HEK293 (cell line): ENCODE measurements around the gene BACH2.

Experiments used
- CTCF ChIA-PET: fragments of 350-600 bp; formaldehyde crosslinking; extraction: SDS; loops from one replicate; lab custom pipeline; 2021; ENCODE audit warnings: antibody characterized with exemption; lab: Yijun Ruan, JAX
- POLR2A ChIA-PET: fragments of 300-600 bp; formaldehyde crosslinking; extraction: SDS; loops from one replicate; lab custom pipeline; 2020; ENCODE audit warnings: antibody characterized with exemption, inconsistent platforms; lab: Yijun Ruan, JAX
- H3K27ac ChIP-seq: fragments of 200-500 bp; sonication (Bioruptor generic); 2 replicates; pipeline ENCODE4 v1.5.1; 2014; ENCODE audit warnings: low read depth, low read length, control low read depth, inconsistent platforms; ENCODE audit errors: extremely low read depth
- H3K36me3 ChIP-seq, 2 experiments: fragments of 200-500 bp in 1 of 2; sonication (Bioruptor generic) in 1 of 2; 1 replicate in 1 of 2; 2 replicates in 1 of 2; pipeline ENCODE4 v1.5.1; 2014 to 2017; ENCODE audit warnings: inconsistent platforms in 2 of 2, low read length in 2 of 2; ENCODE audit not compliant: control insufficient read depth in 2 of 2, insufficient read depth in 1 of 2
- H3K4me1 ChIP-seq: fragments of 200-500 bp; sonication (Bioruptor generic); 2 replicates; pipeline ENCODE4 v1.5.1; 2014; ENCODE audit warnings: mild to moderate bottlenecking, low read length, inconsistent platforms; ENCODE audit not compliant: control insufficient read depth, insufficient read depth
- H3K4me3 ChIP-seq: 2 replicates; pipeline ENCODE4 v1.5.1; 2011; ENCODE audit warnings: low read depth, mild to moderate bottlenecking, control low read depth, low read length, moderate library complexity
- H3K9me3 ChIP-seq: fragments of 200-500 bp; sonication (Bioruptor generic); 2 replicates; pipeline ENCODE4 v1.5.1; 2014; ENCODE audit warnings: low read depth, low read length, inconsistent platforms; ENCODE audit not compliant: control insufficient read depth, insufficient read depth
- HIC1 ChIP-seq: fragments of 450-650 bp; formaldehyde crosslinking; IDR thresholded peaks from 2 replicates; pipeline ENCODE4 v1.5.1; 2016; ENCODE audit warnings: missing biosample characterization, missing genetic modification characterization
- HOXC10 ChIP-seq: sonication (generic); formaldehyde crosslinking; IDR thresholded peaks from 2 replicates; pipeline ENCODE4 v1.8.1; 2023; ENCODE audit warnings: mild to moderate bottlenecking, missing genetic modification reagents
- KLF10 ChIP-seq: fragments of 450-650 bp; IDR thresholded peaks from 2 replicates; pipeline ENCODE4 v1.5.1; 2018; ENCODE audit warnings: missing biosample characterization, mild to moderate bottlenecking, missing genetic modification characterization
- KLF16 ChIP-seq: fragments of 450-650 bp; formaldehyde crosslinking; IDR thresholded peaks from 2 replicates; pipeline ENCODE4 v1.5.1; 2017; ENCODE audit warnings: missing biosample characterization, missing genetic modification characterization
- KLF7 ChIP-seq: fragments of 450-650 bp; formaldehyde crosslinking; IDR thresholded peaks from 2 replicates; pipeline ENCODE4 v1.5.1; 2016; ENCODE audit warnings: missing biosample characterization, missing genetic modification characterization, borderline replicate concordance
- SETDB1 ChIP-seq: IDR thresholded peaks from one replicate; pipeline ENCODE4 v1.6.1; 2017; ENCODE audit warnings: mild to moderate bottlenecking, low read length, moderate library complexity, mixed read lengths; ENCODE audit not compliant: insufficient read length
- TSHZ1 ChIP-seq: fragments of 450-650 bp; formaldehyde crosslinking; IDR thresholded peaks from 2 replicates; pipeline ENCODE4 v1.5.1; 2016; ENCODE audit warnings: missing biosample characterization, missing genetic modification characterization, borderline replicate concordance
- ZBTB1 ChIP-seq: fragments of 450-650 bp; formaldehyde crosslinking; IDR thresholded peaks from 2 replicates; pipeline ENCODE4 v1.5.1; 2016; ENCODE audit warnings: missing biosample characterization, missing genetic modification characterization
- ZNF2 ChIP-seq: fragments of 450-650 bp; formaldehyde crosslinking; IDR thresholded peaks from 2 replicates; pipeline ENCODE4 v1.5.1; 2016; ENCODE audit warnings: missing biosample characterization, missing genetic modification characterization
- ZNF24 ChIP-seq: fragments of 450-650 bp; formaldehyde crosslinking; IDR thresholded peaks from 2 replicates; pipeline ENCODE4 v1.5.1; 2016; ENCODE audit warnings: missing biosample characterization, missing genetic modification characterization
- ZNF248 ChIP-seq: fragments of 450-650 bp; formaldehyde crosslinking; IDR thresholded peaks from 2 replicates; pipeline ENCODE4 v1.5.1; 2017; ENCODE audit warnings: missing biosample characterization, missing genetic modification characterization
- ZNF280C ChIP-seq: fragments of 450-650 bp; formaldehyde crosslinking; IDR thresholded peaks from 2 replicates; pipeline ENCODE4 v1.5.1; 2016; ENCODE audit warnings: missing biosample characterization, missing genetic modification characterization
- ZNF354C ChIP-seq: fragments of 450-650 bp; formaldehyde crosslinking; IDR thresholded peaks from 2 replicates; pipeline ENCODE4 v1.5.1; 2016; ENCODE audit warnings: missing biosample characterization, missing genetic modification characterization, low read depth, borderline replicate concordance
- ZNF362 ChIP-seq: fragments of 450-650 bp; formaldehyde crosslinking; IDR thresholded peaks from 2 replicates; pipeline ENCODE4 v1.5.1; 2016; ENCODE audit warnings: missing biosample characterization, missing genetic modification characterization
- ZNF398 ChIP-seq: fragments of 450-650 bp; formaldehyde crosslinking; IDR thresholded peaks from 2 replicates; pipeline ENCODE4 v1.5.1; 2017; ENCODE audit warnings: missing biosample characterization, missing genetic modification characterization
- ZNF629 ChIP-seq: fragments of 450-650 bp; formaldehyde crosslinking; IDR thresholded peaks from 2 replicates; pipeline ENCODE4 v1.5.1; 2017; ENCODE audit warnings: missing biosample characterization, missing genetic modification characterization

BACH2 gene

GRCh38 chr6:90004511-90004910, 292.1 kb downstream of the BACH2 start:
- CTCF ChIA-PET = no interaction called here
- Histone ChIP-seq H3K4me1 (peaks cover 6% of the 10 kb centered on the region), H3K9me3 (no peaks in the 10 kb centered on the region), H3K36me3 (peaks cover 0 to 15% of the 10 kb centered on the region in 2 experiments; a peak in 1 of 3 replicates), H3K4me3 (no peak overlapping the region), H3K27ac (no peak overlapping the region)
- TF ChIP-seq KLF16 (no peak), ZNF629 (tag by site-specific recombination) (no peak), ZNF2 (tag by site-specific recombination) (no peak), ZBTB1 (no peak), HIC1 (tag by site-specific recombination) (no peak), ZNF280C (tag by site-specific recombination) (no peak), ZNF398 (tag by site-specific recombination) (no peak), KLF10 (tag by site-specific recombination) (no peak)
- POLR2A ChIA-PET = no interaction called here

- H3K4me3 ChIP-seq = no peak overlapping the region
- POLR2A ChIA-PET = no interaction called here
- no peak for TF ChIP-seq ZNF248
- TF ChIP-seq TSHZ1 (tag by site-specific recombination) = no peak
- no peak for TF ChIP-seq ZNF24 (tag by site-specific recombination)
- TF ChIP-seq ZNF362 = no peak
- no peak for TF ChIP-seq SETDB1
- no peak for TF ChIP-seq HOXC10 (CRISPR knock-in tag)
- TF ChIP-seq KLF7 (tag by site-specific recombination) = no peak
- no peak for TF ChIP-seq ZNF354C (tag by site-specific recombination)
- CTCF ChIA-PET = no interaction called here
- peaks cover 0 to 15% of the 10 kb centered on the region in 2 experiments; a peak in 1 of 3 replicates for H3K36me3 ChIP-seq
- no peaks in the 10 kb centered on the region for H3K9me3 ChIP-seq
- peaks cover 11% of the 10 kb centered on the region for H3K4me1 ChIP-seq
- no peak overlapping the region for H3K27ac ChIP-seq
These were observed 292.7 kb downstream of the BACH2 start for GRCh38 chr6:90003941-90004340.
